Activated CD4-positive, CD25-positive, alpha-beta regulatory T cell (primary cell): ENCODE data around the gene MMD.
"Not testable (repeated sequence)": the region's sequence is repeated elsewhere in the genome, so short reads cannot be mapped to it uniquely, and the experiment has no call there.

Experiments
- DNase-seq, 4 experiments: peaks; one replicate each; lab custom pipeline; 2025; lab: John Stamatoyannopoulos, UW

MMD gene

DNA sequence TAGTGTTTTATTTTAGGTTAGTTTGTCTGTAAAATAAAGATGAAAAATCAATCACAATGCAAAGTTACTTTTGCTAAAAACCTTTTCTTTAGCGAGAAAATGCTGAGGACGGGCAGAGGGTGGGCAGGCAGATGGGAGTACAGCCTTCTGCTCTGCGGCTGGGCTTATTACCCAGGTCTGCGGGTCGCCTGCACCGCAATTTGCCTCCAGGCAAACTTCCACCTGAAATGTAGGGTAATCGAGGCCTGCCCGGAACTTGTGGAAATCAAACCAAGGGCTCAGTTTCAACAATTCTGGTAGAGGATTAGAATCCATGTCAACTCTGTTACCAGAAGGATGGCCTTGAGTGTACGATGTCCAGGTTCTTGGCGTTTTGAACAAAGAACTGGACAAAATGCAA, 22.3 kb upstream of the MMD start:
- no peak for DNase-seq

DNA sequence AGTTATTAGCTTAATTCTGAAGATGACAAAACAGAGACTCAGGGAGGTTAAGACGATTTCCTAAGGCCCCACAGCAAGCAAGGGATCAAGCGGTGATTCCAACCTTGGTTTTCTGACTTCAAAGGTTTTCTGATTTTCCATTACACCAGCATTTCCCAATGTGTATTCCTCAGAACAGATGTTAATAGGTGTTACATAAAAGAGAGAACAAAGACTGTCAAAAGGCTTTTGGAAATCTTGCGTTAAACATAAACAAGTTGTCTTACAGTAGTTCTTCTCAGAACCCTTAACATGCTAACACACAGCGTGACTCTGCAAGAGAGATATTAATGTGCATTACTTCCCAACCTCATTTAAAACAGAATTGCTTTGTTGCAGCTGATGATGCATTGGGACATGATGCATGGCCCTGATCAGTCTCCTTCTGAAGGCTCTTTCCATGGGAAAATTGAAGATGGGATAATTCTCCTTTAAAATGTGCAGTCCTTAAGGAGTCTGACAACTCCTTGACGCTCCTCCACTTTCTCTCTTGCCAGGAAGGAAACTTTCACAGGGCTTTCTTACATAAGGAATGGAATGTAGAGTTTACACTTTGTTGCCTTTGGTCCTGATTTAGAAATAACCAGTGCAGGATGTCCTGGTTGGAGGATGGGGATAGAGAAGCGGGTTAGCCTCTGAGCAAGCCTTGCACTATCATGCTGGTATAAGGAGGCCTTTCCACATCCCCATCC, 21.5 kb upstream of the MMD start:
- DNase-seq, result no peak

DNA sequence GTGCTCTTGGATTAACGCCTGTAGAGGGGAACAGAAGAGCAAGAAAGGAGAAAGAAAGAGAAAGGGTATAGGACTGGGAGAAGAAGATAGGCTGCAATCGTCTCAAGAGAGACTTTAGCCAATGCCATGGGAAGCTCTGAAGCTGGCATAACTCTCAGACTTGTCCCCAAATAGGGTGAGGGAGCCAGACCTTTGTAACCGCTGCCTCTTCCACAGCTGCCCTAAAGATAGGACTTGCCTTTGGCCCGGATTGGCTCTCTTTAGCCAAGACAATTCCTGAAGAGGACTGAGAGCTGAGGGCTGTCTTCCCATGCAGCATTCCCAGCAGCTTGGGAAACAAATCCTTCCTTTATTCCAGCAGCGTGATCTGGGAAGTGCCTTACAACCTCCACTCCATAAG, 20.8 kb upstream of the MMD start:
- DNase-seq, result no peak

DNA sequence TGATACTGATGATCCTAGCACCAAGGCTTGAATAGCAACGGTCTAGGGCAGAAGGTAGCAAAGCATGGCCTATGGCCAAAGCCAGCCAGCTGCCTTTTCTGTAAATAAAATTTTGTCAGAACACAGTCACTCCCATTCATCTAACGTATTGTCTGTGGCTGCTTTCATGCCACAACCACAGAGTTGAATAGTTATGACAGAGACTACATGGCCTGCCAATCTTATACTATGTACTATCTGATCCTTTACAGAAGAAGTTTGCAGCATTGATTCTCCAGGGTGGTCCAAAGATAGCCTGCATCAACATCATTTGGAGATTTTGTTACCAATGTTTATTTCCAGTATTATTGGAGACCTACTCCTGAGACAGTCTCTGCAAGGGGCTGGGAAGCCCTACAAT, 19.9 kb upstream of the MMD start:
- DNase-seq, result no peak

DNA sequence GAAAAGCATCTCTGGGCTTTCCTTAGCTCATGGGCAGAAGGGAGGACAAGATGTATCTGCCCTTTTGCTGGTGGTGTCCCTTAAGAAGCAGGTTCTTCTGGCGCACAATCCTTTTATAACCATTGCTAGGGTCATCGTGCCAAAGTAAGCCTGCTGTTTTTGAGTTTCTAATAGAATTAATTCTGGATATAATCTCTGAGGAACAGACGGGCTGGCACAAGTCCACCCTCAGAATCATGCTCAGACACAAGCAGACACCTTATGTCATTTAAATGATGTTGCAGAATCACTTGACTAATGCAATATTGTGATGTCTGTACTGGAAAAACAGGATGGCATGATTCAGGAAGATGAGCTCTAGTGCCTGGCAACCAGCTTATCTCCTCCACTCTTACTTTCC, 18.8 kb upstream of the MMD start:
- DNase-seq, result no peak

DNA sequence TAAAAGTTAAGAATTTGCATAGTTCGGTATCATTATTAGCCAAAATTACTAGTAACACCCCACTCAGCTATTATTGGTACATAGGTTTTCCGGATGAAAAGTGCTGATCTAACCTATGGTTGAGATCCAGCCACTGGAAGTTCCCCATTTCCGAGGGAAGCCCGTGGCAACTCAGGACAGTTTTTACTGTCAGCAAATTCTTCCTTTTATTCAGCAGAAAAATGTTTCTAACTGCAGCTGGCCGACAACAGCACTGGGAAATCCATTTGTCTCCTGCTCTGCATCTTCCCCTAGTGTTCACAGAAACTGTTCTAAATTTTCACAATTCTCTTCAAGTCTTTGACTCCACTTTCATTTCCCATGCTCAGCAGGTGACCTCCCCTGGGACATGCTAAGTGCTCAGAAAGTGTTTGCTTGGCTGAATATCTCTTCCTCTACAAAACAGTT, 15.5 kb upstream of the MMD start:
- no peak for DNase-seq

DNA sequence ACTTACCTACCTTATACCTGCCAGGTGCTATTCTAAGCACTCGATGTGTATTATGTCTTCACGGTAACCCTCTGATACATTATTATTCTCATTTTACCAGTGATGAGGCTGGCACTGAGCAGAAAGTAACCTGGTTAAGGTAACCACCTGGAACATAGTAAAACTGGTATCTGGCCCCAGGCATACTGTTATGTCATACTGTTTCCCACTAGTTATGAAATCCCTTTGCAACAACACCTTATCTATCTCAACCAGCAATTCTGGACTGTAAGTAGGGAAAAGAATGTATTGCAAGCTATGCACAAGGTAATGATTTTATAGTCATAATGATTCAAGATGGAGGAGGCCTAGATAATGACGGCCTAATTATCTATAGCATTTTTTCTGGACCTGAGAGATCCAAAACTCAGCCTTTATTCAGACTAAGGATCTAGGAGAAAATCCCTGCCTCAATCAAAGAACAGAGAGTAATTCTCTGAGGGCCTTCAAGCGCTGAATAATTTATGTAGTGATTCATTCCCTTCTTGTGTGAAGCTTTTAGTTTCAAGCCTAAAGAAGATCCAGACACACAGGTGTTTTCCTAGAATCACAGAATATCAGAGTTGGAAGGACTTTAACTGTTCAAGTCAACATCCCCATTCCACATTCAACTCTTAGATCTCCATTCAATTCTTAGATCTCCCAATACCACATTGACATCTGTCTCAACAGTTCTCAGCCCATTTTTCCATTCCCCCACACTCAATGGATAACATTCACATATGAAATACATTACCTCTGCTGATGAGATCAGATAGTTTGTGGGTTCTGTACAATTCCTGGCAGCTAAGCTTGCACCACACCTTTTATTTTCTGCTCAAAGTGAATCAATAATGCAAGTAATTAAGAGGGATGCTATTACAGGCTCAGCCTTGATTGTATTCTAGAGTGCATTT, 14.9 kb upstream of the MMD start:
- no peak for DNase-seq

DNA sequence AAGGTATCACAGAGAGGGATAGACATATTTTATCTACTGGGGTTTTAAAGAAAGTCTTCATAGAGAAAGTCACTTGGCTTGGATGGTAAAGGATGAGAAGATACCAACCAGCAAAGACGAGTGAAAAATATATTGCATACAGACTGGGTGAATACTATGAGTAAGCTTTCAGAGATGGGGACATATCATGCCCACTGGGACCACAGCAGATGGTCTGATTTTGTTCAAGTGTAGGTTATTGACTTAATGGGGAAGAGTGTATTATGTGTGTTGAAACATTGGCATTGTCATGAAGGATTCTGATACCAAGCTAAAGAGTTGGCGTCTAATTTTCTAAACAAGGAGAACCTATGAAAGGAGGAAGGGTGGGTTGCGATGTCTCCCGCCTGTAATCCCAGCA, 13.8 kb upstream of the MMD start:
- no peak for DNase-seq

DNA sequence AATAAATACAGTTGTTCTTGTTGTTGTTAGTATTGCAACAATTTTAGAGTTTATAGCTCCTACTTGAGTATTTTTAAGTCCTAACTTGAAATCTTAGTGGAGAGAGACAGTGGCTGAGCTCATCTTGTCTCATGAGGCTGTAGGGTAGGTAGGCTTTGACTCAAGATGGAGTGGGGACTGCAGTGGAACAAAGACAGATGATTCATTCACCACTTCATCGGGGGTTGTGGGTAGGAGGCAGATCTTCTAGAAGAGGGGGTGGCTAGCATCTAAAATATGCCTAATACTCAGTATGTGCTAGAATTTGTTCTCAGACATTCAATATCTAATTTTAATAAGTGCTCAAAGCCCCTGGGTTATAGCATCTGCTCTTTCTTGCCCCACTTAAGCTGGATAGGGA, 13.1 kb upstream of the MMD start:
- no peak for DNase-seq

DNA sequence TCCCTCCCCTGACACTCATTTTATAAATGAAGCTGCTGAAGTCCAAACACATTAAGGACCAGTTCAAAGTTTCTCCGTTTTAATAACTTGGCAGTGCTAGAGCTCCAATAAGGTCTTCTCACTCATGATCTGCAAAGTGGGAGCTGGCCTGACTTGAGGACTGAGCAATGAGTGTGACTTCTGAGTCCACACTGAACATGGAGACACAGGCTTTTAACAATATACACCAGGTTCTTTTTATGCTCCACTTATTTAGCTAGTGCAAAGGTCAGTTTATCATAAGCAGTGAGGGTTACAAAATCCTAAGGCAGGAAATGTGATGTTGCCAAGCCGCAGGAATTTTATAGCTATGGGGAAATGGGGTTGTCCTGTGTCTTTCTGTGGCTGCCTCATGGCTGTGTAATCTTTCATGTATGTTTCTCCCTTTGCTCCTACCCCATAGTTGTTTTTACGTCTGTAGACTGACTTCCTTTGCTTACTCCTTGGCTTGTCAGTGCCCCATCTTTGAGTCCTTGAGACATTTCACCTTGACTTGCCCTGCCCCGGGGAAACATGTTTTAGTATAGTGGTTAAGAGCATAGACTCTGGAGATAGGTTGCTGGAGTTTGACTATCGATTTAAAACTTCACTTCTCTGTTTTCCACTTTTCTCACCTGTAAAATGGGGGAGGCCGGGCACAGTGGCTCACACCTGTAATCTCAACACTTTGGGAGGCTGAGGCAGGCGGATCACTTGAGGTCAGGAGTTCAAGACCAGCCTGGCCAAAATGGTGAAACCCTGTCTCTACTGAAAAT, 12.2 kb upstream of the MMD start:
- DNase-seq, result no peak

DNA sequence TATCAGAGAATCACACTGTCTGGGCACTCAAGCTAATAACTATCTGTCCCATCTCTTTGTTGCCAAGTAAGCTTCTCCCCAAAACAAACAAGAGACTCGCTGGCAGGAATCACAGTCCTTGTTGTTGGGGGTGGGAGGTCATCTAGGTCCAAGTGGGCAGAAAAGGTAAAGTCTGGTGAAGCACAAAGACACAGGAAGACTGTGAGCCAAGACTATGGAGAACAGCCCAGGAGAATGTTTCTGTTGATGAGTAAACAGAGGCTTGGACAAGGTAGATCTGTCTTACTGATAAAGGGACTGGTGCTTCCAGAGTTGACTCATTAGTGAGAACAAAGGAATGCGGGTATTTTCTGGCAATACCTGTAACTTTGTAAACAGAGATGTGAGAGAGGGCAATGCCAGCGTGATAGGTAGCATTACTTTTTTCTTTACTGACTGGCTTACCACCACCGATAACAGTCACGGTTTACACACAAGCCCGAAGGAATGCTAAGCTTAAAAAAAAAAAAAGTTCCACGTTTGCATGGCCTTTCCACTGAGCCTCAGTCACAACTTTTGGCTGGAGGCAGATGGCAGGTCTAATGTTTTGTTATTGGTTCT, 11.5 kb upstream of the MMD start:
- no peak for DNase-seq

DNA sequence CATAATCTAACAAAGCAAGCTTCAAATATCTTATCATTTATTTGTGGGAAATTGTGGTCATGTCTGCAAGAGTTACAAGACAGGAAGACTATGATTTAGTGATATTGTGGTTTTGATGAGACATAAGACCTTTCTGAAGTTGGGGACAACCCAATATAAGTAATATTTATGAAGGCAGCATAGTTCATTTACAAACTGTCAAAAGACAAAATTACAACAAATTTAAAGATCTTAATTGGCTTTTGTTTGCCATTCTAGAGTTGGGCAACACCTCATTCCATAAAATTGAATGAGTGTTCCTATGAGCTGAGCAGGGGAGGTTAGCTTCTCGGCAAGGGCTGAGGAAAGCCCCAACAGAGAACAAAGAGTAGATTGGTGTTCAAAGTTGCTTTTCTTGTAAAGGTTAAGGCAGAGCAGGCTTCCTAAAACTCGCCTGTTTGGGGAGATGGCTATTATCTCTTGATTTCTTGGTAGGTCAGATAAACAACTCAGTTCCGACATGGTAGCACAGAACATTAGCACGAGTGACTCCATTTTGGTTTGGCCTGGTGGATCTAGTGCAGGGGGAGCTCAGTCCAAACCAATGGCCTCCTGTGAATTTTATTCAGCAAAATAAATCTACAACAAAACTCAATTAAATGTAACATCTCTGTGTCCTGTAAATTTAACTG, 10.9 kb upstream of the MMD start:
- no peak for DNase-seq

DNA sequence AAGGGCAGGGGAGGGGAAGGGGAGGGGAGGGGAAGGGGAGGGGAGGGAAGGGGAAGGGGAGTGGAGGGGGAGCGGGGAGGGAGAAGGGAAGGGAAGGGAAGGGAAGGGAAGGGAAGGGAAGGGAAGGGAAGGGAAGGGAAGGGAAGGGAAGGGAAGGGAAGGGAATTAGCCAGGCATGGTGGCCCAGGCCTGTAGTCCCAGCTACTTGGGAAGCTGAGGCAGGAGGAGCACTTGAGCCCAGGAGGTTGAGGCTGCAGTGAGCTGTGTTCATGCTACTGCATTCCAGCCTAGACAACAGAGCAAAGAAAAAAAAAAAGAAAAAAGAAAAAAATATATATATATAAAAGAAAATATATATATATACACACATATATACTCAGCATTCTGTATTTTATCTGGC, 10.3 kb upstream of the MMD start:
- DNase-seq, result not testable (repeated sequence)

DNA sequence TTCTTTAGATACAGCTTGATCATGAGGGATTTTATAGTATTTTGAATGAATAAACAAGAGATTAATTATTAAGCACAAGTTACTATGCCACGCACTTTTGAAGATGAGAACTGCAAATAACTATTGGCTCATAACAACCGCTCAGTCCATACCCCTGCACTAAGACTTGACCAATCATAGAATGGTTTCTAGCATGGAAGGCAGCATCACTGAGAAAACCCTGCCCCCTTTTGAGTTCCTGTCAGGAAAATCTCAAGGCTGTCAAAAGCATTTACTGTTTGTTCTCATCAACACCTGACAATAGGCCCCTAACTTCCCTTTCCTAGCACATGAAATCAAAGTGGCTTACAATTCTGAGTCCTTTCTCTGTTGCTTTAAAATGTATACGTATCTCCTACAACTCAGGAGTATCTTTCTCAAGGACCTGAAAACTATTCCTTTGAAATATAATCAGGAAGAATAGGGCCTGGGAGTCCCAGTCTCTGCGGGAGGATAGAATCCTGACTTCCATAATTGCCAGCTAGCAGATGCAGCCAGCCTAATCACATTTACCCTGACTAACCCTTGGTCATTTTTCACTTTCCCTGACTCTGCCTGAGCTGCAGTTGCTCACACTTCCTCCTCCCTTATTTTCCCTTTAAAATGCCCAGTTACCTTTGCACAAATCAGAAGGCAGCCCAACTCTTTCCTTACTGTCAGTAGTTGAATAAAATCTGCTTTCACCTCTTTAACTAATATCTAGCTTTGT, 9.1 kb upstream of the MMD start:
- no peak for DNase-seq

DNA sequence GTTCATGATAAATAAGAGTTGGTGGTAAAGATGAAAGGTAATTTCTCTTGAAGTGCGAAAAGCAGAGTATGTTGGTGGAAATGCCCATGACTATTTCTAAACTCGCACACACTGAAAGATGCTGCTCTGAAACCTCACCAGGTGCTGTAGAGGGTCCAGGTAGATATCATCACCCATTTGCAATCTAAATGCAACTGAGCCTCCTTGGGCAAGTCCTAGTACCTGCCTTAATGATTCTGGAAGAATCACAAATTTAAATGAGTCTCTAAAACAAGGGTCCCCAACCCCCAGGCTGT, 5.9 kb upstream of the MMD start:
- DNase-seq, result no peak

DNA sequence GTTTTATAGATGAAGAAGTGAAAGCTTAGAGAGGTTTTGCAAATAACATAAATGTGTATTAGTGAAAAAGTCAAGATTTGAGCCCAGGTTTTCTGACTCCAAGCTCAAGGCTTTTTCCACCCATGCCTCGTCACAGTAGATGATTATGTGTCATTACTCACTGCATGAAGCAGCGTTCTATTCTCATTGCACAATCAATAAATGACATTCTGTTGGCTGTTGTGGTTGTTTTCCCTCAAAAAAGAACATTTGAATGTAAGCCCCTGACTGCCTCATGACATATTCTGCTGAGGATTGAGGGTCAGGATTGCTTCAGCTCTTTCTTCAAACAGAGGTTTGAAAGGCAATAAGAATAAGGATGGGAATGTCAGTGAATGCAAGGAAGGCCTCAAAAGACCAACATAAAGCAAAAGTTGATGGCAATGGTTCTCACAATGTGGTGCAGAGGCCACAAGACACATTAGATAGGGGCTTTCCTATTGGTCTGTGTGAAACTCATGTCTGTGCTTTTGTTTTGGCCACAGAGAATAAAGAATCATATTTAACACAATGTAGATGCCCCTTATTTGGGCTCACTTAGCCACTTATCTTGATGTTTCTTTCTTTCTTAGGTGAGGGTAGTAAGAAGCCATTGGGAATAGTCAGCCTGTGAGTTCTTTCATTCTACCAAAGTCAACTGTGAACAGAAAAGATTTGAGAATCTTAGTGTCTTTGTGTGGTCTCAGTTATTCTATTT, 5.4 kb upstream of the MMD start:
- DNase-seq, result no peak

DNA sequence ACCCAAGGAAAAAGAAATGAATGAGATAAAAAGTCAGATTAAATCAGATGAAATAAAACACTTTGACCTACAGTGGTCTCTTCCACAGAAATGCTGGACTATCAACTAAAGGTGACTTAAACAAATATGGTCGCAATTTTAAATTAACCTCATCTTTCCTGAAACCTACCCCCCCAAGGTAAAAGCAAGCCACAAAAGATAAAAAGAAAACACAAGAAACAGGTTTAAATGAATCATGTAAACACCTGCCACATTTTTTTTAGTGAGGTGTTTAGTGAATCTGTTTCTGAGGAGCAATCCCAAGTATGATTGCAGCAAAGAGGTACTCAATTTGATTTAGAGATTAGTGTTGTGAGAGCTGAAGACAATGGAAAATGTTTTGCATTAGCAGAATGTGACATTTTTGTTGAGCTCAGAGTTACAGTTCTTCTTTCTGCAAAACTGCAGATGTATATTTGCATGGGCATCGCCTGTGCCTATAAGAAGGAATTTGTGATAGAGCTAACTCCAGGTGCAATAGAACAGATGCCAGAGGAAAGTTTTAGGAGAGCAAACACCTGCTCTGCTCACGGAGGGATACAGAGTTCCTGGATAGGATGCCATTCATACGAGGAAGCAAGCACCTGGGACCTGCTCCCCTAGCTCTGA, 3.4 kb upstream of the MMD start:
- DNase-seq, result no peak

DNA sequence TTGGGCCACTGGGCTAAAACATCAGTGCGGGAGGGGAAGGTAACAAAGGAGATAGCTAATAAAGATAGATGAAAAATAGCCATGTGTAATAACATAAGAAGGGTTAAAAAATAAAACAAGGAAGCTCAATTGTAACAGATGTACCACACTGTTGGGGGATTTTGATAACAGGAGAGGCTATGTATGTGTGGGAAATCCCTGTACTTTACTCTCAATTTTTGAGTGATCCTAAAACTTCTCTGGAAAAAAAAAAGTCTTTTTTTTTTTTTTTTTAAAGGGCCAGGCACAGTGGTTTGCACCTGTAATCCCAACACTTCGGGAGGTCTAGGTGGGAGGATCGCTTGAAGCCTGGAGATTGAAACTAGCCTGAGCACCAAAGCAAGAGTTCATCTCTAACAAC, 1.9 kb upstream of the MMD start:
- no peak for DNase-seq

DNA sequence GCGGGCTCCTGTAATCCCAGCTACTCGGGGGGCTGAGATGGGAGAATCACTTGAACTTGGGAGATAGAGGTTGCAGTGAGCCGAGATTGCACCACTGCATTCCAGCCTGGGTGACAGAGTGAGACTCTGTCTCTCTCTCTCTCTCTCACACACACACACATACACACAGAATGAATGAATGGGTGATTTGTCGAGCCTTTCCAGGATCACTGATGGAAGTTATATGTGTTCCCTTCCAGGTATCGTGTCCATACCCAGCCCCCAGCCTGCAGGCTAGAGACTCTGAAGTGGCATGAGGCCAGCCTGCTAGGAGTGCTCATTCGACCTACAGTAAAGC, 1.2 kb upstream of the MMD start:
- DNase-seq, result not testable (repeated sequence)

DNA sequence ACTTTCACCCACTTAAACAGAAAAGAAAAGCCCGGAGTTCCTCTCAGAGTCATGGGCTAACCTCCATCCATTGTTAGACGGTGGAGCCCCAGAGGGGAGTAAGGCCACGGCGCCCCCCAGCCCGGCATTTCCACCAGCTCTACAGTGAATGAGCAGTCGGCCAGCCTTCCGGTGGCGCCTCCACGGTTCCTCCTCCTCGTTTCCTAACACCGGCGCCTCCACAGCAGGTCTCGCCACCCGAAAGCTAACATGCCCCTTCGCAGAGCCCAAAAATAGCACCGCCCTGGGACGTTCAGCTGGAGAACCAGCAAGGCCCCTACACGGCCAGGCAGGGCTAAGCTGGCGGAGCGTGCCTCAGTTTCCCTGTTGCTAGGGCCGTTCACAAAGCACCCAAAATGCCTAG, 858 bp downstream of the MMD start:
- peak in 3 of 4 experiments; percentile 9 to 17 (median 14) for DNase-seq
